ENCODE results near the gene CLSTN2.

Gene CLSTN2

GRCh38 chr3:140373234-140373633, 438.2 kb downstream of the CLSTN2 start:
- no peak overlapping the region for H3K4me3 ChIP-seq (replicated peaks; ENCODE audit: low read depth, low read length)
- DNase-seq (ENCODE audit: extremely low read depth, low read depth), result no peak
- TF ChIP-seq CTCF (IDR thresholded peaks at IDR 0.05; ENCODE audit: low read depth, low read length, missing control alignments), result no peak

GRCh38 chr3:140375002-140375401, 440.0 kb downstream of the CLSTN2 start:
- no peak overlapping the region for H3K4me3 ChIP-seq (replicated peaks; ENCODE audit: low read depth, low read length)
- no peak for DNase-seq (ENCODE audit: extremely low read depth, low read depth)
- TF ChIP-seq CTCF (IDR thresholded peaks at IDR 0.05; ENCODE audit: low read depth, low read length, missing control alignments), result no peak

GRCh38 chr3:140376136-140376889, 441.3 kb downstream of the CLSTN2 start:
- no peak overlapping the region for H3K4me3 ChIP-seq (replicated peaks; ENCODE audit: low read depth, low read length)
- TF ChIP-seq CTCF (IDR thresholded peaks at IDR 0.05; ENCODE audit: low read depth, low read length, missing control alignments), result no peak
- no peak for DNase-seq (ENCODE audit: extremely low read depth, low read depth)

- H3K4me3 ChIP-seq (replicated peaks; ENCODE audit: low read depth, low read length), result no peak overlapping the region
- DNase-seq (ENCODE audit: extremely low read depth, low read depth), result no peak
- no peak for TF ChIP-seq CTCF (IDR thresholded peaks at IDR 0.05; ENCODE audit: low read depth, low read length, missing control alignments)
Observed at GRCh38 chr3:140377644-140378043, 442.7 kb downstream of the CLSTN2 start.

- H3K4me3 ChIP-seq (replicated peaks; ENCODE audit: low read depth, low read length), result no peak overlapping the region
- no peak for TF ChIP-seq CTCF (IDR thresholded peaks at IDR 0.05; ENCODE audit: low read depth, low read length, missing control alignments)
- no peak for DNase-seq (ENCODE audit: extremely low read depth, low read depth)
Observed at GRCh38 chr3:140378571-140379340, 443.8 kb downstream of the CLSTN2 start.

- TF ChIP-seq CTCF (IDR thresholded peaks at IDR 0.05; ENCODE audit: low read depth, low read length, missing control alignments), result no peak
- DNase-seq (ENCODE audit: extremely low read depth, low read depth), result no peak
- no peak overlapping the region for H3K4me3 ChIP-seq (replicated peaks; ENCODE audit: low read depth, low read length)
Observed at GRCh38 chr3:140384028-140384771, 449.2 kb downstream of the CLSTN2 start.

All from HFF-Myc (cell line).